Measurements from ENCODE around the gene TRAK1. TPM values are rescaled to one million over a fixed set of nuclear protein-coding genes. Genes with fewer than 3 reads are reported as not detected.

TRAK1 gene
- total and polyA plus RNA-seq, 2 of the 4 experiments (the other 2 are of a cell fraction): 25.6 to 28.1 TPM

GRCh38 chr3:42246091-42246490 is 154.9 kb downstream of the TRAK1 start:
- H3K4me3 ChIP-seq (ENCODE audit: insufficient read depth, low read depth, low read length): no peak overlapping the region
- BruUV-seq (replicated peaks): no TSS peak
- no peak overlapping the region for H3K9ac ChIP-seq (ENCODE audit: low read depth, low read length)
- no peak overlapping the region for H3K4ac ChIP-seq (ENCODE audit: low read depth, low read length)
- no peaks in the 10 kb centered on the region for H3K4me1 ChIP-seq (ENCODE audit: control insufficient read depth, insufficient read depth, low read length)
- no peak overlapping the region for H3K27ac ChIP-seq (ENCODE audit: insufficient read depth, low read length)
- no peaks in the 10 kb centered on the region for H3K36me3 ChIP-seq (ENCODE audit: control insufficient read depth, insufficient read depth, low read length)
- no peak overlapping the region for H2BK5ac ChIP-seq (ENCODE audit: low read depth, low read length, poor library complexity, severe bottlenecking)
- no peak for DNase-seq
- H2AK5ac ChIP-seq (ENCODE audit: low read depth, low read length): no peak overlapping the region
- no peak overlapping the region for H3K23ac ChIP-seq (ENCODE audit: low read depth, low read length)
- ATAC-seq (ENCODE audit: low read depth): no peak
- dilution Hi-C loops (cut with HindIII; ENCODE audit: low sequenced_read_pairs, unreplicated experiment): no loop called here
- H4K20me1 ChIP-seq (ENCODE audit: insufficient read depth, low read length): no peaks in the 10 kb centered on the region
- H2BK120ac ChIP-seq (ENCODE audit: low read depth, low read length): no peak overlapping the region
- no peaks in the 10 kb centered on the region for H3K9me1 ChIP-seq (ENCODE audit: insufficient read depth, low read length)
- ChIA-PET CTCF (no interaction called here), POLR2A (ENCODE audit: unreplicated experiment) (no interaction called here)
- TF ChIP-seq RCOR1 (IDR thresholded peaks at IDR 0.05; ENCODE audit: insufficient replicate concordance, low read length) (no peak), MAZ (IDR thresholded peaks at IDR 0.05; ENCODE audit: borderline replicate concordance, low read depth, low read length) (no peak)
- H2BK15ac ChIP-seq (ENCODE audit: low read depth, low read length): no peak overlapping the region
- H3K4me2 ChIP-seq (ENCODE audit: low read depth, low read length): no peak overlapping the region
- H3K56ac ChIP-seq (ENCODE audit: extremely low read depth, insufficient read depth, low read length): no peak overlapping the region
- H2BK20ac ChIP-seq (ENCODE audit: low read depth, low read length): no peak overlapping the region
- H3K79me1 ChIP-seq (ENCODE audit: low read depth in 1 of 2, low read length in 2 of 2): no peaks in the 10 kb centered on the region
- no peak overlapping the region for H3K14ac ChIP-seq (replicated peaks; ENCODE audit: low read depth, low read length)
- WGBS, 2 experiments (ENCODE audit: extremely low coverage in 2 of 2, insufficient read length in 1 of 2): no CpG with 5 or more reads among the region's 1 CpG
- H3K18ac ChIP-seq (ENCODE audit: low read depth, low read length): no peak overlapping the region
- no peak overlapping the region for H4K5ac ChIP-seq (ENCODE audit: low read depth, low read length)
- no peak overlapping the region for H2AFZ ChIP-seq (replicated peaks; ENCODE audit: low read length, poor library complexity)
- H2AK9ac ChIP-seq (replicated peaks; ENCODE audit: low read depth, low read length, poor library complexity): no peak overlapping the region
- in situ Hi-C loops (cut with MboI; ENCODE audit: low sequenced_read_pairs): loop anchor here (5.0 kb wide), 1 partner anchor 196 kb away; no protein-coding TSS in a partner anchor
- H3K27me3 ChIP-seq (ENCODE audit: control insufficient read depth, insufficient read depth, low read length): peaks cover 32% of the 10 kb centered on the region
- intact Hi-C loops (cut with micrococcal nuclease): loop anchor here (5.0 kb wide), 3 partner anchors 301 to 636 kb away; no protein-coding TSS in a partner anchor
- H4K91ac ChIP-seq (ENCODE audit: insufficient read depth, low read depth, low read length): no peak overlapping the region
- H4K8ac ChIP-seq (ENCODE audit: low read depth in 2 of 2, low read length in 2 of 2): no peak overlapping the region
- H3K9me3 ChIP-seq (ENCODE audit: control insufficient read depth, insufficient read depth, low read length): no peaks in the 10 kb centered on the region
